22Rv1 (cell line): ENCODE data around the gene ARPC2.

Source experiments
- ZFX ChIP-seq: fragments of 450-650 bp; IDR thresholded peaks from 2 replicates; pipeline ENCODE4 v1.6.1; 2017; ENCODE audit warnings: antibody characterized with exemption, borderline replicate concordance
- TF ChIP-seq, protein P1 (sequence below): fragments of 450-650 bp; IDR thresholded peaks from 2 replicates; pipeline ENCODE4 v1.5.1; 2017; ENCODE audit warnings: mild to moderate bottlenecking

GRCh38 chr2:218244204-218244603, 27.2 kb downstream of the ARPC2 start:
- TF ChIP-seq, protein P1, sequence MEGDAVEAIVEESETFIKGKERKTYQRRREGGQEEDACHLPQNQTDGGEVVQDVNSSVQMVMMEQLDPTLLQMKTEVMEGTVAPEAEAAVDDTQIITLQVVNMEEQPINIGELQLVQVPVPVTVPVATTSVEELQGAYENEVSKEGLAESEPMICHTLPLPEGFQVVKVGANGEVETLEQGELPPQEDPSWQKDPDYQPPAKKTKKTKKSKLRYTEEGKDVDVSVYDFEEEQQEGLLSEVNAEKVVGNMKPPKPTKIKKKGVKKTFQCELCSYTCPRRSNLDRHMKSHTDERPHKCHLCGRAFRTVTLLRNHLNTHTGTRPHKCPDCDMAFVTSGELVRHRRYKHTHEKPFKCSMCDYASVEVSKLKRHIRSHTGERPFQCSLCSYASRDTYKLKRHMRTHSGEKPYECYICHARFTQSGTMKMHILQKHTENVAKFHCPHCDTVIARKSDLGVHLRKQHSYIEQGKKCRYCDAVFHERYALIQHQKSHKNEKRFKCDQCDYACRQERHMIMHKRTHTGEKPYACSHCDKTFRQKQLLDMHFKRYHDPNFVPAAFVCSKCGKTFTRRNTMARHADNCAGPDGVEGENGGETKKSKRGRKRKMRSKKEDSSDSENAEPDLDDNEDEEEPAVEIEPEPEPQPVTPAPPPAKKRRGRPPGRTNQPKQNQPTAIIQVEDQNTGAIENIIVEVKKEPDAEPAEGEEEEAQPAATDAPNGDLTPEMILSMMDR: no peak
- no peak for TF ChIP-seq ZFX
